Stomach (tissue), 4 donors: ENCODE results near the gene RBM15.

Experiments
- CTCF ChIP-seq, 7 experiments: fragments of 450-650 bp in 4 of 7; fragments of 200-600 bp in 3 of 7; sonication (generic) in 3 of 7; IDR thresholded peaks; one replicate each; pipeline ENCODE4 v1.5.1; 2016 to 2019; ENCODE audit warnings: antibody characterized with exemption in 7 of 7, control low read depth in 2 of 7, mild to moderate bottlenecking in 1 of 7
- EP300 ChIP-seq: sonication (generic); formaldehyde crosslinking; IDR thresholded peaks from one replicate; pipeline ENCODE4 v1.6.1; 2017; ENCODE audit warnings: antibody characterized with exemption
- POLR2A ChIP-seq, 4 donors: fragments of 450-650 bp; IDR thresholded peaks; one replicate each; pipeline ENCODE4 v1.6.1; 2016; ENCODE audit warnings: antibody characterized with exemption in 4 of 4, control low read depth in 2 of 4, mild to moderate bottlenecking in 1 of 4, moderate library complexity in 1 of 4
- POLR2AphosphoS5 ChIP-seq, 3 donors: sonication (generic); formaldehyde crosslinking; IDR thresholded peaks; one replicate each; pipeline ENCODE4 v1.6.1; 2016; ENCODE audit warnings: antibody characterized with exemption in 3 of 3

GRCh38 chr1:110384581-110385321, 45.6 kb downstream of the RBM15 start:
- no peak for TF ChIP-seq CTCF (IDR thresholded peaks at IDR 0.05)
- no peak for TF ChIP-seq POLR2A (IDR thresholded peaks at IDR 0.05)
- no peak for TF ChIP-seq EP300
- TF ChIP-seq POLR2AphosphoS5 (IDR thresholded peaks at IDR 0.05): peak in 1 of 3 donors; percentile 29
